ENCODE results near the gene SMYD3.

DNA sequence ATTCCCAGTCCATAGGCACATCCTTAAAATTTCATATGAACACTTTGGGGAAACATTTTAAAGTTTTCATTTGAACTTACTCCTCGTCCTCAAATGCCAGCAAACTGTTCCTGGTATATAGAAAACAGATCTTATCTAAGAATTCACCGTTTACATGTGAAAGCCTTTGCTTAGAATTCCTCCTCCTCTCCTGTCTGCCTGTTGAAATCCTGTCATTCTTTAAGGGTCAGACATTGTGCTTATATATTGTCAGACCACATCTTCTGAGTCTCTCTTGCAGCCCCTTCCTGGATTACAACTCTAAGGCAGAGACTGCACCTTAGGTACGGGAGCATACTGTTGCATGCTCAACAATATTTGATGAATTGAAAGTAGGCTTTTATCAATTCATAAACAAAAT is 239.7 kb downstream of the SMYD3 start:
- no peak for TF ChIP-seq CTCF (IDR thresholded peaks at IDR 0.05)
- no peak for TF ChIP-seq POLR2A (IDR thresholded peaks at IDR 0.05)
